Astrocyte of the spinal cord (primary cell): ENCODE data around the gene UBE4A.

Source experiments
- DNase-seq: peaks from one replicate; pipeline ENCODE4 v3.0.0; 2011; ENCODE audit warnings: low read depth, low spot score
- H3K4me3 ChIP-seq: 2 replicates; pipeline ENCODE4 v1.5.1; 2011; ENCODE audit warnings: low read depth, mild to moderate bottlenecking, low read length, moderate library complexity
- in situ Hi-C: cut with HindIII; loops from 2 replicates; pipeline ENCODE4 v1.10.0; 2017; ENCODE audit warnings: low sequenced_read_pairs
- TF ChIP-seq, protein P1 (sequence below): IDR thresholded peaks from 2 replicates; pipeline ENCODE4 v1.5.1; 2012; ENCODE audit warnings: low read depth, mild to moderate bottlenecking, low read length, inconsistent platforms

Gene UBE4A

DNA sequence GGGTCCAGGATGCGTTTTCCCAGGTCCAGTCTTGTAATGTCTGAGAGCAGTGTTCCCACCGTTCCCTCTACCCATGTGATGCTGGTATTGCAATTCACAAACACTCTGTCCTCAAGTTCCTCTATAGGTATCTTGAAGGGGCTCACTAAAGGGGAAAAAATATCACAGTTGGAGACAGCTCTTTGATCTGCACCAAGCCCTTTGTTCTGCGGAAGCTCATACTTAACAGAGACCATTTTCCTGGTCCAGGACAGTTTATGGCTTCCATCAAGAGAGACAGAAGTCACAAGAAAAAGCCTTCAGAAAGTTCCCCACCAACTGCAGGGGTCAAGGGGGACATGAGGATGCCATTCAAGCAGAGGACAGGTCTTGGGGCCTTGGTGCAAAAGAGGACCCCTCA lies 19.0 kb upstream of the UBE4A start:
- DNase-seq = no peak

DNA sequence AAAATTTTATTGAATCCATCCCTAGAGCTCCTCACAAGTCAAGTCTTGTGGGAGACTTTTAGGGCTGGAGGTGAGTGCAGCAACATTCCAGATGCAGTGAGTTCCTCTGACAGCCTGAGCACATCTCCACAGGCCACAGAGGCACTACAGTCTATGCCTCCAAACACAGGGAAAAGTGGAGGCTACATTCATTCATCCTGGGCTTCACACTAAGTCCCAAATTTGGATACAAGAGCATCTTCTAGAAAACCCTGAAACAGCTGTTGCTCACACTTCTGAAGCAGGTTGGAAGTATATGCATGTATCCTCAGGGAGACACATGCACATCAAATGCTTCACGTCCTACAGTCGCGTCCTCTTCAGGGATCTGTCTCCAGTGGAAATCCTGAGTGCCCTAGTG lies 18.1 kb upstream of the UBE4A start:
- H3K4me3 ChIP-seq = no peak overlapping the region
- DNase-seq = no peak
- TF ChIP-seq, protein P1, sequence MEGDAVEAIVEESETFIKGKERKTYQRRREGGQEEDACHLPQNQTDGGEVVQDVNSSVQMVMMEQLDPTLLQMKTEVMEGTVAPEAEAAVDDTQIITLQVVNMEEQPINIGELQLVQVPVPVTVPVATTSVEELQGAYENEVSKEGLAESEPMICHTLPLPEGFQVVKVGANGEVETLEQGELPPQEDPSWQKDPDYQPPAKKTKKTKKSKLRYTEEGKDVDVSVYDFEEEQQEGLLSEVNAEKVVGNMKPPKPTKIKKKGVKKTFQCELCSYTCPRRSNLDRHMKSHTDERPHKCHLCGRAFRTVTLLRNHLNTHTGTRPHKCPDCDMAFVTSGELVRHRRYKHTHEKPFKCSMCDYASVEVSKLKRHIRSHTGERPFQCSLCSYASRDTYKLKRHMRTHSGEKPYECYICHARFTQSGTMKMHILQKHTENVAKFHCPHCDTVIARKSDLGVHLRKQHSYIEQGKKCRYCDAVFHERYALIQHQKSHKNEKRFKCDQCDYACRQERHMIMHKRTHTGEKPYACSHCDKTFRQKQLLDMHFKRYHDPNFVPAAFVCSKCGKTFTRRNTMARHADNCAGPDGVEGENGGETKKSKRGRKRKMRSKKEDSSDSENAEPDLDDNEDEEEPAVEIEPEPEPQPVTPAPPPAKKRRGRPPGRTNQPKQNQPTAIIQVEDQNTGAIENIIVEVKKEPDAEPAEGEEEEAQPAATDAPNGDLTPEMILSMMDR = no peak
- in situ Hi-C loops = no loop called here

More for the DNA sequence above, 19.0 kb upstream of the UBE4A start:
- TF ChIP-seq, protein P1 = no peak
- H3K4me3 ChIP-seq = no peak overlapping the region
- in situ Hi-C loops = no loop called here

DNA sequence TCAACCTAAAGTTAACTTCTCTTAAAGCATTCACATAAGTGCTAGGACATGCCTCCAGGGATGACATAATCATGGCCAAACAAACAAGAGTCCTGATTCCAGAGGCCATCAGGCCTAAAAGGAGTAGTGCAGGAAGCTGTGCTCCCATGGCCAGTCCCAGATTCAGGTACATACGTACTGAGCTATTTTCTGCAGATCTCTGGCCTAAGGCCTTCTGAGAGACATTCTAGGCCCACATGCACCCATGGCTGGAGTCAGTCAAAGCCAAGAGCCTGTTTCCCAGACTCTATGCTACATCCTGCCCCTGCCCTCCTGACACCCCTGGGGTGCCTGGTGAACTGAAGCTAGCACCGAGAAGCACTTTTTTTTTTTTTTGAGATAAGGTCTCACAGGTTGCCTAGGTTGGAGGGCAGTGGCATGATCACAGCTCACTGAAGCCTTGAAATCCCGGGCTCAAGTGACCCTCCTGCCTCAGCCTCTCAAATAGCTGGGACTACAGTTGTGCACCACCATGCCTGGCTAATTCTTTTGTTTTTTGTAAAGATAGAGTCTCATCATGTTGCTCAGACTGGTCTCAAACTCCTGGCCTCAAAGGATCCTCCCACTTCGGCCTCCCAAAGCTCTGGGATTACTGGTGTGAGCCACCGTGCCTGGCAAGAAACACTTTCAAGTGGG lies 17.4 kb upstream of the UBE4A start:
- no peak for DNase-seq
- in situ Hi-C loops = no loop called here
- H3K4me3 ChIP-seq = no peak overlapping the region
- TF ChIP-seq, protein P1 = no peak

- TF ChIP-seq, protein P1 = no peak
- in situ Hi-C loops = no loop called here
- DNase-seq = no peak
- H3K4me3 ChIP-seq = no peak within 1 kb of the TSS
These were observed 16.8 kb upstream of the UBE4A start, which contains the start of gene CD3D for GRCh38 chr11:118342503-118343161. Gene CD3D (minus strand): TSS chr11:118342705. CDS start chr11:118342607, 98 bp downstream.

DNA sequence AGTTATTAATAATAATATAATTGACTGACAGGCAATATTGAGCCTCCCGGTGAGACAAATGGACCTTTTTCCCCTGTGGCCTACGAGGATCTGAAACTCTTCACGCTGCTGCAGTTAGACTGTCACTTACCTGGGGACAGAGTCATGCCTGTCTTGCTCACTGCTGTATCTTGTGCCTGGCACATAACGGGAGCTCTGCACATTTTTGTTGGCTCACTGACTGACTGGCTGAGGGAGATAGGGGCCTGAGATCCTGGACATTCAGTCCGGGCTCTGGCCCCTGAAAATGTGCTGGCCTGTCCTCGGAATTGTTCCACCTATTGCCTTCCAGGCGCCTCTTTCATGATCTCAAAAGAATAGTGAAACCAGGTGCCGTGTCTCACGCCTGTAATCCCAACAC lies 16.2 kb upstream of the UBE4A start:
- no peak for DNase-seq
- TF ChIP-seq, protein P1 = no peak
- in situ Hi-C loops = no loop called here
- H3K4me3 ChIP-seq = no peak overlapping the region

DNA sequence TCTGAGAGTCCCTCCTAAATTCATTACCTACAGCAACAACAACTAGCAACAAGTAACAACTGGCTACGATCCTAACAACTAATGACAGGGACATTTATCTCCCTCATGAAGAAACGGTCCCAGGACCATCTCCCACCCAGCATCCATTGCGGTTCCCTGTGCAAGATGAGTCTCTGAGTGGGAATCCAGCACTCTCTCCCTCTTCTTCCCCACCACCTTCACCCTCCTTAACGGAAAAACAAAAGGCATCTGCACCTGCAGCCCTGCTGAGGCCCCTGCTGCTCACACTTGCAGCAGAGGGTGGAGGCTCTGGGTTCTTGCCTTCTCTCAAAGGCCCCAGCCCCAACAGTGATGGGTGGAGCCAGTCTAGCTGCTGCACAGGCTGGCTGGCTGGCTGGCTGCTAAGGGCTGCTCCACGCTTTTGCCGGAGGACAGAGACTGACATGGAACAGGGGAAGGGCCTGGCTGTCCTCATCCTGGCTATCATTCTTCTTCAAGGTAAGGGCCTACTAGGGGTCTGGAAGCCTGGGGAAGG lies 15.4 kb upstream of the UBE4A start, which contains the start of gene CD3G:
TSS of gene CD3G (plus strand) at position 364 of the 535 bp plus-strand sequence. CDS start at position 444, 80 bp downstream.
- TF ChIP-seq, protein P1 = no peak
- DNase-seq = no peak
- in situ Hi-C loops = no loop called here
- H3K4me3 ChIP-seq = no peak within 1 kb of the TSS
